ENCODE measurements around the gene CTSF. TPM values are rescaled to one million over a fixed set of nuclear protein-coding genes. Genes with fewer than 3 reads are reported as not detected.
A peak's percentile ranks its signal among the peaks of the same experiment; 100 is the strongest.

The CTSF gene
- total RNA-seq, 1 experiment from 2014 or later, result 0.34 TPM

- TF ChIP-seq MAX (IDR thresholded peaks at IDR 0.05) (peak; percentile 90), ELF1 (IDR thresholded peaks at IDR 0.05; ENCODE audit: borderline replicate concordance, low read depth) (no peak), SIN3A (IDR thresholded peaks at IDR 0.05; ENCODE audit: low read depth) (peak; percentile 58; the same call in 1 of the 2 replicates), RAD21 (IDR thresholded peaks at IDR 0.05; ENCODE audit: low read depth) (peak; percentile 17; the same call in 1 of the 2 replicates), ZFX (IDR thresholded peaks at IDR 0.05) (peak; percentile 31; the same call in 1 of the 2 replicates)
Observed at GRCh38 chr11:66592457-66593302, 24.3 kb upstream of the CTSF start, which contains the start of the genes CCDC87 and CCS (continued).

GRCh38 chr11:66591175-66591574 is 22.8 kb upstream of the CTSF start:
- Histone ChIP-seq H3K9me3 (ENCODE audit: control insufficient read depth in 1 of 2, insufficient read depth in 1 of 2, low read depth in 1 of 2, low read length in 2 of 2) (peaks cover 0 to 3% of the 10 kb centered on the region in 2 experiments; a peak in 1 of 4 replicates), H3K27me3 (ENCODE audit: insufficient read depth, low read length) (no peaks in the 10 kb centered on the region), H2AFZ (ENCODE audit: low read depth, low read length, poor library complexity, severe bottlenecking) (no peak overlapping the region), H3K9ac (ENCODE audit: low read length) (no peak overlapping the region), H3K4me3 (replicated peaks in 1 of 2; ENCODE audit: low read depth in 1 of 2, low read length in 2 of 2) (no peak overlapping the region), H4K20me1 (ENCODE audit: insufficient read depth) (no peaks in the 10 kb centered on the region), H3K36me3 (ENCODE audit: control insufficient read depth in 1 of 2, insufficient read depth in 2 of 2, low read length in 2 of 2) (no peaks in the 10 kb centered on the region), H3K27ac (ENCODE audit: low read depth, low read length) (no peak overlapping the region), H3K79me2 (ENCODE audit: insufficient read depth, low read length) (peaks cover 12% of the 10 kb centered on the region; the same call in 1 of the 2 replicates), H3K4me2 (ENCODE audit: low read length) (no peak overlapping the region), H3K4me1 (ENCODE audit: control insufficient read depth in 1 of 2, insufficient read depth in 2 of 2, low read length in 2 of 2) (peaks cover 4 to 20% of the 10 kb centered on the region in 2 experiments), H3K9me2 (ENCODE audit: insufficient read depth) (no peaks in the 10 kb centered on the region)
- DNase-seq (ENCODE audit: low read depth, low spot score), result no peak
- no peak for ATAC-seq
- ChIA-PET RAD21 (ENCODE audit: low non-redundant PET in 1 of 2, low total read pairs in 2 of 2, uncharacterized antibody in 2 of 2, unreplicated experiment in 2 of 2) (no interaction called here), POLR2A (no interaction called here), CTCF (interaction anchor here (0.5 kb wide), 1 partner anchor 20 kb away, joined by 4 read pairs; no protein-coding TSS in a partner anchor)
- no TSS peak for BruUV-seq (replicated peaks)
- TF ChIP-seq SP1 (IDR thresholded peaks at IDR 0.05; ENCODE audit: low read depth) (no peak), CBX3 (IDR thresholded peaks at IDR 0.05; ENCODE audit: low read depth) (no peak), TCF7L2 (IDR thresholded peaks at IDR 0.05; ENCODE audit: borderline replicate concordance, extremely low read depth, insufficient read depth, insufficient read length) (no peak), POLR2A (IDR thresholded peaks at IDR 0.05; ENCODE audit: borderline replicate concordance, extremely low read depth, insufficient read depth, insufficient read length) (no peak), CTCF (IDR thresholded peaks at IDR 0.05 in 2 of 3, conservative IDR thresholded peaks at IDR 0.05 in 1 of 3; ENCODE audit: borderline replicate concordance in 1 of 3, insufficient read depth in 1 of 3, low read depth in 2 of 3, low read length in 2 of 3) (no peak), EZH2phosphoT487 (IDR thresholded peaks at IDR 0.05; ENCODE audit: borderline replicate concordance) (no peak), FOSL1 (IDR thresholded peaks at IDR 0.05; ENCODE audit: low read depth) (no peak), JUND (IDR thresholded peaks at IDR 0.05) (no peak), EGR1 (IDR thresholded peaks at IDR 0.05; ENCODE audit: low read depth) (no peak)
- intact Hi-C loops (cut with micrococcal nuclease), result no loop called here

All from HCT116 (cell line).